Measurements from ENCODE around the gene EHD1.

The EHD1 gene

DNA sequence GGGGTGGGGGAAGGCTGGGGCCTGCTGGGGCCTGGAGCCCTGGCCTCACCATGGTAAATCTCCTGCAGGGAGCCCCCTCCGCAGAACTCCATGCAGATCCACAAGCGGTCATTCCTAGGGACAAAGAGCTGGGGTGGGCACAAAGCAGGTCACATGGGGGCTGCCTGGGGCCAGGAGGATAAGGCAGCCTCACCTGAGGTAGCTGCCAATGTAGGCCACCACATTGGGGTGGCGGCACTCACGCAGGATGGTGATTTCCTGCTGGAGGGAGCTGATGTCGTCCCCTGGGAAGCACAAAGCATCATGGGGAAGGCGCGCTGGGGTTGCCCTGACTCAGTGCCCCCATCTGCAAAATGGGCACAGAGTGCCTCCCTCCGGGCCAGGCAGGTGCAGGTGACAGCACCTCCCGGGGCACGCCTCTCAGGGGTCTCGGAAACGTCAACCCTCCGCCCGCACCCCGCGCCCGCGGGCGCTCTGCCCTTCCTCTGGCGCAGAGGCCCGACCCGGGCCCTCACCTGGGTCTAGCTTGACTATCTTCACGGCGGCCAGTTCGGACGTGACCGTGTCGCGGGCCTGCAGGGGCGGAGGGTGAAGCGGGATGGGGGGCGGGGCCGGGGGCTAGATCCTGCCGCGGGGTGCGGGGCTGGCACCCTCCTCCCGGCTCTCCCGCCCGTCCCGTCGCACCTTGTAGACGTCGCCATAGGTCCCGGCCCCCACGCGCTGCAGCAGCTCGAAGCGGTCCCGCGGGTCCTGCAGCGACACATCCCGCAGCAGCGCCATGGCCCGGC, 75.9 kb downstream of the EHD1 start:
- no peak for DNase-seq (ENCODE audit: low read depth in 1 of 2, low spot score in 1 of 2)

All from stimulated activated CD4-positive, alpha-beta T cell treated with anti-CD3 and anti-CD28 coated beads, Interleukin-15, amount 100 ng/mL, for 1 hour (primary cell).